ENCODE data around the gene SH3BP2.

The SH3BP2 gene

GRCh38 chr4:2858451-2859217 lies 65.7 kb downstream of the SH3BP2 start:
- DNase-seq: no peak

- DNase-seq: no peak
Observed at GRCh38 chr4:2859514-2859913, 66.6 kb downstream of the SH3BP2 start.

GRCh38 chr4:2860391-2861348 lies 67.8 kb downstream of the SH3BP2 start:
- DNase-seq: no peak

- no peak for DNase-seq
Observed at GRCh38 chr4:2861631-2862436, 68.9 kb downstream of the SH3BP2 start.

GRCh38 chr4:2862528-2862927 lies 69.6 kb downstream of the SH3BP2 start:
- DNase-seq: no peak

GRCh38 chr4:2863649-2864048 lies 70.8 kb downstream of the SH3BP2 start:
- no peak for DNase-seq

GRCh38 chr4:2865196-2865780 lies 72.4 kb downstream of the SH3BP2 start:
- no peak for DNase-seq

- DNase-seq: no peak
Observed at GRCh38 chr4:2866160-2866861, 73.4 kb downstream of the SH3BP2 start.

- DNase-seq: no peak
Observed at GRCh38 chr4:2866891-2867290, 74.0 kb downstream of the SH3BP2 start.

GRCh38 chr4:2867758-2868491 lies 75.0 kb downstream of the SH3BP2 start:
- no peak for DNase-seq

- DNase-seq: no peak
Observed at GRCh38 chr4:2868877-2869487, 76.1 kb downstream of the SH3BP2 start.

GRCh38 chr4:2869659-2870058 lies 76.8 kb downstream of the SH3BP2 start:
- DNase-seq: no peak

GRCh38 chr4:2870082-2870481 lies 77.2 kb downstream of the SH3BP2 start:
- DNase-seq: no peak

GRCh38 chr4:2871466-2871865 lies 78.6 kb downstream of the SH3BP2 start:
- DNase-seq: no peak

GRCh38 chr4:2871911-2872310 lies 79.0 kb downstream of the SH3BP2 start:
- no peak for DNase-seq

GRCh38 chr4:2873329-2873728 lies 80.4 kb downstream of the SH3BP2 start:
- DNase-seq: no peak

- no peak for DNase-seq
Observed at GRCh38 chr4:2874861-2875260, 82.0 kb downstream of the SH3BP2 start.

GRCh38 chr4:2875556-2875955 lies 82.7 kb downstream of the SH3BP2 start:
- DNase-seq: no peak

GRCh38 chr4:2878346-2878745 lies 85.5 kb downstream of the SH3BP2 start:
- DNase-seq: peak; percentile 34

- DNase-seq: no peak
Observed at GRCh38 chr4:2879026-2879425, 86.1 kb downstream of the SH3BP2 start.

GRCh38 chr4:2881431-2881830 lies 88.5 kb downstream of the SH3BP2 start:
- no peak for DNase-seq
